NCI-H774 (cell line): ENCODE data around the gene KCTD4.

Experiments
- DNase-seq: peaks from one replicate; lab custom pipeline; 2025; lab: John Stamatoyannopoulos, UW

KCTD4 gene

GRCh38 chr13:45178349-45179162 lies 22.3 kb downstream of the KCTD4 start:
- no peak for DNase-seq

GRCh38 chr13:45174478-45174877 lies 26.4 kb downstream of the KCTD4 start:
- no peak for DNase-seq

GRCh38 chr13:45168555-45168930 lies 32.3 kb downstream of the KCTD4 start:
- no peak for DNase-seq

- no peak for DNase-seq
These were observed 33.0 kb downstream of the KCTD4 start for GRCh38 chr13:45167611-45168554.

- no peak for DNase-seq
These were observed 34.0 kb downstream of the KCTD4 start for GRCh38 chr13:45166858-45167257.

- DNase-seq = no peak
These were observed 38.0 kb downstream of the KCTD4 start for GRCh38 chr13:45162821-45163220.

- no peak for DNase-seq
These were observed 38.7 kb downstream of the KCTD4 start for GRCh38 chr13:45162194-45162593.

GRCh38 chr13:45156565-45157361 lies 44.1 kb downstream of the KCTD4 start:
- no peak for DNase-seq

GRCh38 chr13:45149964-45150363 lies 50.9 kb downstream of the KCTD4 start:
- DNase-seq = no peak

- DNase-seq = no peak
These were observed 57.5 kb downstream of the KCTD4 start for GRCh38 chr13:45143346-45143751.
